Measurements from ENCODE around the gene VAPA. TPM values are rescaled to one million over a fixed set of nuclear protein-coding genes. Genes with fewer than 3 reads are reported as not detected.

The VAPA gene
- total and polyA plus RNA-seq, 2 of the 4 experiments (the other 2 are of a cell fraction): 199 to 206 TPM

- H3K9me1 ChIP-seq (ENCODE audit: insufficient read depth, low read length): no peaks in the 10 kb centered on the region
- H4K5ac ChIP-seq (ENCODE audit: low read depth, low read length): no peak overlapping the region
- H3K18ac ChIP-seq (ENCODE audit: low read depth, low read length): no peak overlapping the region
- no peak overlapping the region for H3K23ac ChIP-seq (ENCODE audit: low read depth, low read length)
- ChIA-PET POLR2A (ENCODE audit: unreplicated experiment) (no interaction called here), CTCF (no interaction called here)
- no peak for ATAC-seq (ENCODE audit: low read depth)
- no peak overlapping the region for H3K56ac ChIP-seq (ENCODE audit: extremely low read depth, insufficient read depth, low read length)
- H2BK120ac ChIP-seq (ENCODE audit: low read depth, low read length): no peak overlapping the region
- no peak overlapping the region for H2AFZ ChIP-seq (replicated peaks; ENCODE audit: low read length, poor library complexity)
- H3K36me3 ChIP-seq (ENCODE audit: control insufficient read depth, insufficient read depth, low read length): no peaks in the 10 kb centered on the region
- H3K27me3 ChIP-seq (ENCODE audit: control insufficient read depth, insufficient read depth, low read length): peaks cover 16% of the 10 kb centered on the region; the same call in 1 of the 2 replicates
- no peaks in the 10 kb centered on the region for H3K9me3 ChIP-seq (ENCODE audit: control insufficient read depth, insufficient read depth, low read length)
- H4K20me1 ChIP-seq (ENCODE audit: insufficient read depth, low read length): no peaks in the 10 kb centered on the region
- H3K4me1 ChIP-seq (ENCODE audit: control insufficient read depth, insufficient read depth, low read length): peaks cover 2% of the 10 kb centered on the region; the same call in 1 of the 2 replicates
- no peak overlapping the region for H2BK15ac ChIP-seq (ENCODE audit: low read depth, low read length)
- in situ Hi-C loops (cut with MboI; ENCODE audit: low sequenced_read_pairs): no loop called here
- BruUV-seq (replicated peaks): no TSS peak
- H2AK9ac ChIP-seq (replicated peaks; ENCODE audit: low read depth, low read length, poor library complexity): no peak overlapping the region
- intact Hi-C loops (cut with micrococcal nuclease): no loop called here
- no peak for TF ChIP-seq RFX5 (IDR thresholded peaks at IDR 0.05; ENCODE audit: low read depth, low read length)
- no peak for TF ChIP-seq MXI1 (IDR thresholded peaks at IDR 0.05; ENCODE audit: borderline replicate concordance, low read depth, low read length)
- TF ChIP-seq CHD1 (IDR thresholded peaks at IDR 0.05; ENCODE audit: low read depth, low read length): no peak
- no peak for TF ChIP-seq RCOR1 (IDR thresholded peaks at IDR 0.05; ENCODE audit: insufficient replicate concordance, low read length)
- no peak overlapping the region for H3K4me2 ChIP-seq (ENCODE audit: low read depth, low read length)
- WGBS, 2 experiments (ENCODE audit: extremely low coverage in 2 of 2, insufficient read length in 1 of 2): 92% methylated on average over 4 of the region's 17 CpGs; no CpG with 5 or more reads in 1 of the 2 experiments
- no peak for DNase-seq
- no peak overlapping the region for H2BK20ac ChIP-seq (ENCODE audit: low read depth, low read length)
- no peak overlapping the region for H3K4me3 ChIP-seq (ENCODE audit: insufficient read depth, low read depth, low read length)
- dilution Hi-C loops (cut with HindIII; ENCODE audit: low sequenced_read_pairs, unreplicated experiment): loop anchor here (25.0 kb wide), 1 partner anchor 526 kb away; no protein-coding TSS in a partner anchor
- no peak overlapping the region for H4K8ac ChIP-seq (ENCODE audit: low read depth in 2 of 2, low read length in 2 of 2)
- no peak overlapping the region for H4K91ac ChIP-seq (ENCODE audit: insufficient read depth, low read depth, low read length)
- no peaks in the 10 kb centered on the region for H3K79me1 ChIP-seq (ENCODE audit: low read depth in 1 of 2, low read length in 2 of 2)
- H2BK5ac ChIP-seq (ENCODE audit: low read depth, low read length, poor library complexity, severe bottlenecking): no peak overlapping the region
- H3K27ac ChIP-seq (ENCODE audit: insufficient read depth, low read length): no peak overlapping the region
- no peak overlapping the region for H3K9ac ChIP-seq (ENCODE audit: low read depth, low read length)
- H2AK5ac ChIP-seq (ENCODE audit: low read depth, low read length): no peak overlapping the region
- no peak overlapping the region for H3K4ac ChIP-seq (ENCODE audit: low read depth, low read length)
- no peak overlapping the region for H3K14ac ChIP-seq (replicated peaks; ENCODE audit: low read depth, low read length)
These were observed 72.5 kb downstream of the VAPA start for GRCh38 chr18:9986156-9986930.

All from IMR-90 (cell line).